ENCODE results near the gene TAB3. TPM values are rescaled to one million over a fixed set of nuclear protein-coding genes. Genes with fewer than 3 reads are reported as not detected.

Gene TAB3
- total and polyA plus RNA-seq, 4 donors: 16.6 to 35.8 (median 23.6) TPM

DNA sequence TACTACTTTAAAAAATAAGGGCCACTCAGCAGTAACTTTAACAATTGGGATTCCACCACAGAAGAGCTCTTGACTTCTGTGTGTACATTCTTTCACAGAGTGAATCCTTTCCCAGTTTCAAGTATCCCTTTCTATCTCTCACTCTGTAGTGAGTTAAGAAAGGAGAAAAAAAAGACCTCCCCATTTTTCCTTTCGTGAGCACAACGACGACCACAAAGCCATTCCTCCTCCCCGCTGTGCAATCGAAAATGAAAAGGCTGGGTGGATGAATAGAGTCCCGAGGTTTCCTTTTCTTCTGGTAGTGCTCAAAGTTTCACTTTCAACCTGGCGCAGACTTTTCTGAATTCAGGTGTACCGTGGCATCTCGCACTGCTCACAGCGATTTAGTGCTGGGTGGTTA lies 58.0 kb downstream of the TAB3 start:
- no peaks in the 10 kb centered on the region for H3K36me3 ChIP-seq (ENCODE audit: control insufficient read depth, insufficient read depth, low read length)
- no peaks in the 10 kb centered on the region for H3K4me1 ChIP-seq (ENCODE audit: control insufficient read depth, insufficient read depth, low read length)
- H3K9me3 ChIP-seq (ENCODE audit: control insufficient read depth, insufficient read depth, low read length): no peaks in the 10 kb centered on the region
- 41% methylated on average over 7 of the region's 10 CpGs for WGBS (ENCODE audit: insufficient coverage)
- DNase-seq (ENCODE audit: low read depth in 4 of 6, low spot score in 6 of 6): peak in 1 of 6 donors; percentile 1
- no peak overlapping the region for H3K27ac ChIP-seq (ENCODE audit: low read depth, low read length)
- no peak overlapping the region for H3K4me3 ChIP-seq (ENCODE audit: low read depth, low read length)
- H3K27me3 ChIP-seq (ENCODE audit: control insufficient read depth, insufficient read depth, low read length): no peaks in the 10 kb centered on the region

DNA sequence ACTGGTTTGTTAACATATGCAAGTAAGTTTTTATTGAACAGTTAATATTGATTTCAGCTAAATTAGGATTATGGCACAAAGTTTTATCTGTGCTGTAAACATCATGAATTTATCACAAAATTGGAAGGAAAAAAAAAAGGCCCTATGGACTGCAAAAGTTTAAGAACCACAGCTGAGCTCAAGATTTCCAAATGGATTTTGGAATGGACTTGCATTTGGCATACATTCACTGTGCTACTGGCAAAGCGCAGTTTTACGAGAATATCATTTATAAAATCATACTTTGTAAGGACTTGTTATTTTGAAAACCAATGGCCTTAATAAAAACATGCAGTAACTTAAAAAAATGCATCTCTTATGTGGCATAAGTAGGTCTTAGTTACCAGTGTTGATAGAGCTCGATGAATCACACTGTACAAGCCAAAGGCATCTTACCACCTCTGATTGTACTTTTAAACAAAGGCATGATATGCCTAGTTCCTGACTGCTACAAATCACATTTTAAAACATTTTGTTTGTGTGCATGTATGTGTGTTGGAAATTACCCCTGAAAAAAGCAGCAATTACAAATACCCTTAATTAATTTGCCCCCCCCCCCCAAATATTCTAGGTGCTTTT lies 58.6 kb downstream of the TAB3 start:
- WGBS (ENCODE audit: insufficient coverage): no CpG with 5 or more reads among the region's 3 CpGs
- H3K9me3 ChIP-seq (ENCODE audit: control insufficient read depth, insufficient read depth, low read length): no peaks in the 10 kb centered on the region
- H3K36me3 ChIP-seq (ENCODE audit: control insufficient read depth, insufficient read depth, low read length): no peaks in the 10 kb centered on the region
- H3K27me3 ChIP-seq (ENCODE audit: control insufficient read depth, insufficient read depth, low read length): no peaks in the 10 kb centered on the region
- DNase-seq (ENCODE audit: low read depth in 4 of 6, low spot score in 6 of 6): no peak
- H3K27ac ChIP-seq (ENCODE audit: low read depth, low read length): no peak overlapping the region
- no peaks in the 10 kb centered on the region for H3K4me1 ChIP-seq (ENCODE audit: control insufficient read depth, insufficient read depth, low read length)
- no peak overlapping the region for H3K4me3 ChIP-seq (ENCODE audit: low read depth, low read length)

GRCh38 chrX:30824275-30824674 lies 64.8 kb downstream of the TAB3 start:
- H3K4me3 ChIP-seq (ENCODE audit: low read depth, low read length): no peak overlapping the region
- H3K27ac ChIP-seq (ENCODE audit: low read depth, low read length): no peak overlapping the region
- peak in 1 of 6 donors; percentile 45 for DNase-seq (ENCODE audit: low read depth in 4 of 6, low spot score in 6 of 6)
- H3K36me3 ChIP-seq (ENCODE audit: control insufficient read depth, insufficient read depth, low read length): no peaks in the 10 kb centered on the region
- no peaks in the 10 kb centered on the region for H3K27me3 ChIP-seq (ENCODE audit: control insufficient read depth, insufficient read depth, low read length)
- no CpG with 5 or more reads among the region's 3 CpGs for WGBS (ENCODE audit: insufficient coverage)
- no peaks in the 10 kb centered on the region for H3K9me3 ChIP-seq (ENCODE audit: control insufficient read depth, insufficient read depth, low read length)
- no peaks in the 10 kb centered on the region for H3K4me1 ChIP-seq (ENCODE audit: control insufficient read depth, insufficient read depth, low read length)

- no peak overlapping the region for H3K27ac ChIP-seq (ENCODE audit: low read depth, low read length)
- no peaks in the 10 kb centered on the region for H3K36me3 ChIP-seq (ENCODE audit: control insufficient read depth, insufficient read depth, low read length)
- 83% methylated on average over 2 of the region's 2 CpGs for WGBS (ENCODE audit: insufficient coverage)
- H3K4me3 ChIP-seq (ENCODE audit: low read depth, low read length): no peak overlapping the region
- no peaks in the 10 kb centered on the region for H3K9me3 ChIP-seq (ENCODE audit: control insufficient read depth, insufficient read depth, low read length)
- DNase-seq (ENCODE audit: low read depth in 4 of 6, low spot score in 6 of 6): no peak
- H3K4me1 ChIP-seq (ENCODE audit: control insufficient read depth, insufficient read depth, low read length): no peaks in the 10 kb centered on the region
- H3K27me3 ChIP-seq (ENCODE audit: control insufficient read depth, insufficient read depth, low read length): no peaks in the 10 kb centered on the region
Measured at GRCh38 chrX:30822764-30823163, 66.3 kb downstream of the TAB3 start.

DNA sequence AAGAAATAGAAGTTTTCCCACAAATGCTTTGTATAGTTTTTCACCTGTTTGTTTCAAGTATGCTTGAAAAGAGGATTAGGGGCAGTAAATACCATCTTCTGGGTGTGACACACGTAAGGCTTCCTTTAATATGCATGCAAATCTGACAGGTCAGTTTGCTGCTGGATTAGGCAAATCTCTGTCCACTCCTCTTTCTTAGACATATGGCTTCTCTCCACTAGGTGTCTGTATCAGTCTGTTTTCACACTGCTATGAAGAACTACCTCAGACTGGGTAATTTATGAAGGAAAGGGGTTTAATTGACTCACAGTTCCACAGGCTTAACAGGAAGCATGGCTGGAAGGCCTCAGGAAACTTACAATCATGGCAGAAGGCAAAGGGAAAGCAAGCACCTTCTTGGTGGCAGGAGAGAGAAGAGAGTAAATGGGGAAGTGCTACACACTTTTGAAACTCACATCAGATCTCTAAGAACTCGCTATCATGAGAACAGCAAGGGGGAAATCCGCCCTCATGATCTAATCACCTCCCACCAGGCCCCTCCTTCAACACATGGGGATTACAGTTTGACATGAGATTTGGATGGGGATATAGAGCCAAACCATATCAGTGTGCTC lies 66.9 kb downstream of the TAB3 start:
- Histone ChIP-seq H3K9me3 (ENCODE audit: control insufficient read depth, insufficient read depth, low read length) (no peaks in the 10 kb centered on the region), H3K27me3 (ENCODE audit: control insufficient read depth, insufficient read depth, low read length) (no peaks in the 10 kb centered on the region), H3K27ac (ENCODE audit: low read depth, low read length) (no peak overlapping the region), H3K4me1 (ENCODE audit: control insufficient read depth, insufficient read depth, low read length) (no peaks in the 10 kb centered on the region), H3K36me3 (ENCODE audit: control insufficient read depth, insufficient read depth, low read length) (no peaks in the 10 kb centered on the region), H3K4me3 (ENCODE audit: low read depth, low read length) (no peak overlapping the region)
- no peak for DNase-seq (ENCODE audit: low read depth in 4 of 6, low spot score in 6 of 6)
- 25% methylated on average over 1 of the region's 3 CpGs for WGBS (ENCODE audit: insufficient coverage)

DNA sequence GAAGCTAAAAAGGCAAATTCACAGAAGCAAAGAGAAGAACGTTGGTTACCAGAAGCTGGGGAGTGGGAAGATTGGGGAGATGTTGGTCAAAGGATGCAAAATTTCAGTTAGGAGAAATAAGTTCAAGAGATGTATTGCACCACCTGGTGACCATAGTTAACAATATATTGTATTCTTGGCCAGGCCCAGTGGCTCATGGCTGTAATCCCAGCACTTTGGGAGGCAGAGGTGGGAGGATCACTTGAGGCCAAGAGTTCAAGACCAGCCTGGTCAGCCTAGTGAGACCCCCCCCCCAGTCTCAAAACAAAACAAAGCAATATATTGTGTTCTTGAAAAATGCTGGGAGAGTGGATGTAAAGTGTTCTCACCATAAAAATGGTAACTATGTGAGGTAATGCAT lies 67.9 kb downstream of the TAB3 start:
- H3K27me3 ChIP-seq (ENCODE audit: control insufficient read depth, insufficient read depth, low read length): no peaks in the 10 kb centered on the region
- H3K4me1 ChIP-seq (ENCODE audit: control insufficient read depth, insufficient read depth, low read length): no peaks in the 10 kb centered on the region
- no peak overlapping the region for H3K4me3 ChIP-seq (ENCODE audit: low read depth, low read length)
- no peak overlapping the region for H3K27ac ChIP-seq (ENCODE audit: low read depth, low read length)
- WGBS (ENCODE audit: insufficient coverage): no CpG with 5 or more reads among the region's 1 CpG
- no peaks in the 10 kb centered on the region for H3K9me3 ChIP-seq (ENCODE audit: control insufficient read depth, insufficient read depth, low read length)
- no peaks in the 10 kb centered on the region for H3K36me3 ChIP-seq (ENCODE audit: control insufficient read depth, insufficient read depth, low read length)
- DNase-seq (ENCODE audit: low read depth in 4 of 6, low spot score in 6 of 6): no peak

DNA sequence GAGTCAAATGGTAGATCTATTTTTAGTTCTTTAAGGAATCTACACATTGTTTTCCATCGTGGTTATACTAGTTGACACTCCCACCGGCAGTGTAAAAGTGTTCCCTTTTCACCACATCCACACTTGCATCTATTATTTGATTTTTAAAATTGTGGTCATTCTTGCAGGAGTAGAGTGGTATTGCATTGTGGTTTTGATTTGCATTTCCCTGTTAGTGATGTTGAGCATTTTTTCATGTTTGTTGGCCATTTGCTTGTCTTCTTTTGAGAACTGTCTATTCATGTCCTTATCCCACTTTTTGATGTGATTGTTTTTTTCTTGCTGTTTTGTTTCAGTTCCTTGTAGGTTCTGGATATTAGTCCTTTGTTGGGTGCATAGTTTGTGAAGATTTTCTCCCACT lies 70.0 kb downstream of the TAB3 start:
- H3K36me3 ChIP-seq (ENCODE audit: control insufficient read depth, insufficient read depth, low read length): no peaks in the 10 kb centered on the region
- no peak overlapping the region for H3K27ac ChIP-seq (ENCODE audit: low read depth, low read length)
- DNase-seq (ENCODE audit: low read depth in 4 of 6, low spot score in 6 of 6): no peak
- no CpG with 5 or more reads among the region's 2 CpGs for WGBS (ENCODE audit: insufficient coverage)
- H3K27me3 ChIP-seq (ENCODE audit: control insufficient read depth, insufficient read depth, low read length): no peaks in the 10 kb centered on the region
- no peaks in the 10 kb centered on the region for H3K9me3 ChIP-seq (ENCODE audit: control insufficient read depth, insufficient read depth, low read length)
- no peak overlapping the region for H3K4me3 ChIP-seq (ENCODE audit: low read depth, low read length)
- no peaks in the 10 kb centered on the region for H3K4me1 ChIP-seq (ENCODE audit: control insufficient read depth, insufficient read depth, low read length)

DNA sequence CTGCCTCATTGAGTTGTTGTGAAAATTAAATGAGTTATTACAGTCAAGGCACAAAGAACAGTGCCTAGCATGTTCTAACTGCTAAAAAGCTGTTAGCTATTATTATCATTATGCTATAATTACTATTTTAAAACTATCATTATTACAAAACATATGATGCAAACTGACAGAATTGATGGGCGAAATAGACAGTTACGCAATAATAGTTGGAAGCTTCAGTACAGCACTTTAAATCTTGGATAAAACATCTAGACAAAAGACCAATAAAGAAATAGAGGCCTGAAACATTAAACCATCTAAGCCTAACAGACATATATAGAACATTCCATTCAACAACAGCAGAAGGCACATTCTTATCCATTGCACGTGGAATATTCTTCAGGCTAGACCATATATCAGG lies 73.0 kb downstream of the TAB3 start:
- Histone ChIP-seq H3K4me3 (ENCODE audit: low read depth, low read length) (no peak overlapping the region), H3K27me3 (ENCODE audit: control insufficient read depth, insufficient read depth, low read length) (no peaks in the 10 kb centered on the region), H3K4me1 (ENCODE audit: control insufficient read depth, insufficient read depth, low read length) (no peaks in the 10 kb centered on the region), H3K36me3 (ENCODE audit: control insufficient read depth, insufficient read depth, low read length) (no peaks in the 10 kb centered on the region), H3K9me3 (ENCODE audit: control insufficient read depth, insufficient read depth, low read length) (no peaks in the 10 kb centered on the region), H3K27ac (ENCODE audit: low read depth, low read length) (no peak overlapping the region)
- no peak for DNase-seq (ENCODE audit: low read depth in 4 of 6, low spot score in 6 of 6)
- no CpG with 5 or more reads among the region's 3 CpGs for WGBS (ENCODE audit: insufficient coverage)

DNA sequence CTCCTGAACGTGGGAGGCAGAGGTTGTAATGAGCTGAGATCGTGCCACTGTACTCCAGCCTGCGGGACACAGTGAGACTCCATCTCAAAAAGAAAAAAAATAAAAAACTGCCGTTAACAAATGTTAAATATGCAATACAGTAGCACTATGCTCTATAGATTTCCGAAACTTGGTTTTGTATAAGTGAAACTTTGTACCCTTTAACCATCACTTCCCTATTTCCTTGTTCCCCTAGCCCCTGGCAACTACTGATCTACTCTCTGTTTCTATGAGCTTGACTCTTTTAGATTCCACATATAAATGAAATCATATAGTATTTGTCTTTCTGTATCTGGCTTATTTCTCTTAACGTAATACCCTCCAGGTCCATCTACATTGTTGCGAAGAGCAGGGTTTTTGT lies 74.1 kb downstream of the TAB3 start:
- no peaks in the 10 kb centered on the region for H3K27me3 ChIP-seq (ENCODE audit: control insufficient read depth, insufficient read depth, low read length)
- no CpG with 5 or more reads among the region's 7 CpGs for WGBS (ENCODE audit: insufficient coverage)
- no peaks in the 10 kb centered on the region for H3K9me3 ChIP-seq (ENCODE audit: control insufficient read depth, insufficient read depth, low read length)
- no peak overlapping the region for H3K4me3 ChIP-seq (ENCODE audit: low read depth, low read length)
- H3K27ac ChIP-seq (ENCODE audit: low read depth, low read length): no peak overlapping the region
- no peaks in the 10 kb centered on the region for H3K36me3 ChIP-seq (ENCODE audit: control insufficient read depth, insufficient read depth, low read length)
- no peak for DNase-seq (ENCODE audit: low read depth in 4 of 6, low spot score in 6 of 6)
- H3K4me1 ChIP-seq (ENCODE audit: control insufficient read depth, insufficient read depth, low read length): no peaks in the 10 kb centered on the region

DNA sequence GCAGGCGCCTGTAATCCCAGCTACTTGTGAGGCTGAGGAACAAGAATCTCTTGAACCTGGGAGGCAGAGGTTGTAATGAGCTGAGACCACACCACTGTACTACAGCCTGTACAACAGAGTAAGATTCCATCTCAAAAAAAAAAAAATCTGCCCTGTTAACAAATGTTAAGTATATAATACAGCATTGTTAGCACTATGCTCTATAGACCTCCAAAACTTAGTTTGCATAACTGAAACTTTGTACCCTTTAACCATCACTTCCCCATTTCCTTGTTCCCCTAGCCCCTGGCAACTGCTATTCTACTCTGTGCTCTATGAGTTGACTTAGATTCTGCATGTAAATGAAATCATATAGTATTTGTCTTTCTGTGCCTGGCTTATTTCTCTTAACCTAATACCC lies 76.7 kb downstream of the TAB3 start:
- WGBS (ENCODE audit: insufficient coverage): no CpG with 5 or more reads among the region's 1 CpG
- Histone ChIP-seq H3K4me1 (ENCODE audit: control insufficient read depth, insufficient read depth, low read length) (no peaks in the 10 kb centered on the region), H3K27me3 (ENCODE audit: control insufficient read depth, insufficient read depth, low read length) (no peaks in the 10 kb centered on the region), H3K4me3 (ENCODE audit: low read depth, low read length) (no peak overlapping the region), H3K9me3 (ENCODE audit: control insufficient read depth, insufficient read depth, low read length) (no peaks in the 10 kb centered on the region), H3K36me3 (ENCODE audit: control insufficient read depth, insufficient read depth, low read length) (no peaks in the 10 kb centered on the region), H3K27ac (ENCODE audit: low read depth, low read length) (no peak overlapping the region)
- DNase-seq (ENCODE audit: low read depth in 4 of 6, low spot score in 6 of 6): no peak

Data from spinal cord (tissue), 10 donors.